ENCODE results near the gene ANKRD13B.

The ANKRD13B gene

DNA sequence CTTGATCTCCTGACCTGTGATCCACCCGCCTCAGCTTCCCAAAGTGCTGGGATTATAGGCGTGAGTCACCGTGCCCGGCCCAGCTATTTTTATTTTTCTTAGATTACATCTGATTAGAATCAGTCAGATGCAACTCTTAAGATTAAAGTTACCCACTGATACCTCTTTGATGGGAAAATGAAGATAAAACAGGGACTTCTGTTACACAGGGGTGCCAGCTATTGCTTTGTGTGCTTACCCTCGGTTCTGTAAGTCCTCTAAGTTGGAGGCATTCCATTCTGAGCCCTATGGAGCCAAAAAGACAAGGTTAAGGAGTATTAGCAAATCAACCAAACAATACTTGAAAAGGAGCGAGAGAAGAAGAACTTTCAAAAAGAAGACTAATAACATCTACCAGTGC, 62.4 kb downstream of the ANKRD13B start:
- no peak for DNase-seq (ENCODE audit: low read depth in 2 of 2)
- TF ChIP-seq, protein P1, sequence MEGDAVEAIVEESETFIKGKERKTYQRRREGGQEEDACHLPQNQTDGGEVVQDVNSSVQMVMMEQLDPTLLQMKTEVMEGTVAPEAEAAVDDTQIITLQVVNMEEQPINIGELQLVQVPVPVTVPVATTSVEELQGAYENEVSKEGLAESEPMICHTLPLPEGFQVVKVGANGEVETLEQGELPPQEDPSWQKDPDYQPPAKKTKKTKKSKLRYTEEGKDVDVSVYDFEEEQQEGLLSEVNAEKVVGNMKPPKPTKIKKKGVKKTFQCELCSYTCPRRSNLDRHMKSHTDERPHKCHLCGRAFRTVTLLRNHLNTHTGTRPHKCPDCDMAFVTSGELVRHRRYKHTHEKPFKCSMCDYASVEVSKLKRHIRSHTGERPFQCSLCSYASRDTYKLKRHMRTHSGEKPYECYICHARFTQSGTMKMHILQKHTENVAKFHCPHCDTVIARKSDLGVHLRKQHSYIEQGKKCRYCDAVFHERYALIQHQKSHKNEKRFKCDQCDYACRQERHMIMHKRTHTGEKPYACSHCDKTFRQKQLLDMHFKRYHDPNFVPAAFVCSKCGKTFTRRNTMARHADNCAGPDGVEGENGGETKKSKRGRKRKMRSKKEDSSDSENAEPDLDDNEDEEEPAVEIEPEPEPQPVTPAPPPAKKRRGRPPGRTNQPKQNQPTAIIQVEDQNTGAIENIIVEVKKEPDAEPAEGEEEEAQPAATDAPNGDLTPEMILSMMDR (IDR thresholded peaks at IDR 0.05; ENCODE audit: low read depth, low read length): no peak
- no peak overlapping the region for H3K4me3 ChIP-seq (replicated peaks in 1 of 2; ENCODE audit: low read depth in 2 of 2, low read length in 2 of 2)

DNA sequence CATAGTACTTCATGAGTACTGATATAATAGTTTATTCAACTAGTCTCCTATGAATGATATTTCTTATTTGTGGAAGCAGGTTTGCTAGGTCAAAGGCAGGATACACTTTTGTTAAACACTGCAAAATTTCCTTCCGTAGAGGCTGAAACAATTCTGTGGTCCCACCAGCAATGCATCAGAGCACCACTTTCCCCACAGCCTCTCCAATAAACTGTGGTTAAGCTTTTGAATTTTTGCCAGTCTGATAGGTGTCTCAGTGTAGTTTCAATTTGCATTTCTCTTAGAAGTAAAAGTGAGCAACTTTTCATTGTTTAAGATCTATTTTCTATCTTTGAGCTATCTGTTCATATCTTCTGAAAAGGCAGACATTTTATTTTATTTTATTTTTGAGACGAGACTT, 66.2 kb downstream of the ANKRD13B start:
- TF ChIP-seq, protein P1 (IDR thresholded peaks at IDR 0.05; ENCODE audit: low read depth, low read length): no peak
- no peak for DNase-seq (ENCODE audit: low read depth in 2 of 2)
- H3K4me3 ChIP-seq (replicated peaks in 1 of 2; ENCODE audit: low read depth in 2 of 2, low read length in 2 of 2): no peak overlapping the region

DNA sequence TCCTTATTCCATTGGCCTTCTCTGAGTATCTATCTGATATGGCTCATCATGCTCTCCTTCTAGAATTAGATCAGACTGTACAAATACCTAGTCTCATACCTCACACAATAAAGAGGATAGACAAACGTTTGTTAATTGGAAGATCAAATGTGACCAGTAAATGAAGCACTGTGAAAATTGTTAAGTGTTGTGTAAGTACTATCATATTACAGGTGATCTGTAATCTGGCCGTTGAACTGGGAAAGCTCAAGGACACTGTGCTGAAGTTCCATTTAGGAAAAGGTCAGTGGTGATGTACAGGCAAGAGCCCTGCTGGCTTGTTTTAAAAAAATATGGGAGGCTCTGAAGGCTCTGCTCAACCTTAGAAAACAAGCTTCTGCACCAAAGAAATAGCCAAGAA, 68.3 kb downstream of the ANKRD13B start:
- DNase-seq (ENCODE audit: low read depth in 2 of 2): no peak
- no peak overlapping the region for H3K4me3 ChIP-seq (replicated peaks in 1 of 2; ENCODE audit: low read depth in 2 of 2, low read length in 2 of 2)
- TF ChIP-seq, protein P1 (IDR thresholded peaks at IDR 0.05; ENCODE audit: low read depth, low read length): no peak

DNA sequence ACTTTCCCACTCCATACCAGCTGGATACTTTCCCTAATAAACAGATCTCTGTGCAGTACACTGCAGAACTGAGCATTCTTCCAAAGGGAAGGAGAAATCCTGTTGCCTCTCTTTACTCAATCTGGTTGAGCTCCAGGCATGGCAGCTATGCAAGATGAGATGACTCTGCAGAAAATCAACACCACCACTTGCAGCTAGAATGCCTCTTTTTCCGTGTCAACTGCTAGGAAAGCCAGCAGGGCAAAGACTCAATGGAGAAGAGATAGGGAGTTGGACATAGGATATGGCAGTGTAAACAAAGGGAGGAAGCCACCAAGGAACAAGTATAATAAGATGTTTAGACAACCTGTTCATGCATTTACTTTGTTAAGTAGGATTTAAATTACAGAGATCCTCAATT, 70.2 kb downstream of the ANKRD13B start:
- peak in 1 of 2 donors; percentile 78 for DNase-seq (ENCODE audit: low read depth in 2 of 2)
- TF ChIP-seq, protein P1 (IDR thresholded peaks at IDR 0.05; ENCODE audit: low read depth, low read length): no peak

More for the DNA sequence above, 70.2 kb downstream of the ANKRD13B start:
- H3K4me3 ChIP-seq (replicated peaks in 1 of 2; ENCODE audit: low read depth in 2 of 2, low read length in 2 of 2): no peak overlapping the region
